RWPE2 (cell line): ENCODE results near the gene PTGES.

ENCODE experiments used
- ATAC-seq: fragments of 200-7000 bp; cut with Tn5 transposase; 3 replicates; pipeline ENCODE4 v1.9.1; 2021; ENCODE audit warnings: low read depth
- DNase-seq: peaks from one replicate; pipeline ENCODE4 v3.0.0-alpha.2; 2020; ENCODE audit warnings: low spot score
- H3K27ac ChIP-seq: fragments of 450-650 bp; 2 replicates; pipeline ENCODE4 v1.5.1; 2017; ENCODE audit warnings: mild to moderate bottlenecking; ENCODE audit not compliant: poor library complexity, severe bottlenecking
- H3K27me3 ChIP-seq: fragments of 250-450 bp; sonication (Bioruptor Pico); 2 replicates; pipeline ENCODE4 v1.5.1; 2021; ENCODE audit warnings: mild to moderate bottlenecking, moderate library complexity; ENCODE audit not compliant: insufficient read depth, poor library complexity, severe bottlenecking
- H3K36me3 ChIP-seq: fragments of 250-450 bp; sonication (Bioruptor Pico); 2 replicates; pipeline ENCODE4 v1.5.1; 2020; ENCODE audit warnings: low read depth, mild to moderate bottlenecking, moderate library complexity
- H3K4me1 ChIP-seq: fragments of 250-450 bp; sonication (Bioruptor Pico); 2 replicates; pipeline ENCODE4 v1.5.1; 2021; ENCODE audit warnings: mild to moderate bottlenecking, moderate library complexity; ENCODE audit not compliant: insufficient read depth, poor library complexity, severe bottlenecking
- H3K4me3 ChIP-seq: fragments of 250-450 bp; sonication (Bioruptor Pico); 2 replicates; pipeline ENCODE4 v1.5.1; 2021; ENCODE audit warnings: mild to moderate bottlenecking, moderate library complexity; ENCODE audit not compliant: severe bottlenecking
- H3K9me3 ChIP-seq: fragments of 250-450 bp; sonication (Bioruptor Pico); 2 replicates; pipeline ENCODE4 v1.5.1; 2021; ENCODE audit warnings: mild to moderate bottlenecking, moderate library complexity; ENCODE audit not compliant: severe bottlenecking
- TF ChIP-seq, protein P1 (sequence below): fragments of 450-650 bp; IDR thresholded peaks from one replicate; pipeline ENCODE4 v1.5.1; 2017; ENCODE audit warnings: mild to moderate bottlenecking, moderate library complexity; ENCODE audit not compliant: poor library complexity, severe bottlenecking

Gene PTGES

GRCh38 chr9:129719135-129719534, 33.7 kb downstream of the PTGES start:
- TF ChIP-seq, protein P1, sequence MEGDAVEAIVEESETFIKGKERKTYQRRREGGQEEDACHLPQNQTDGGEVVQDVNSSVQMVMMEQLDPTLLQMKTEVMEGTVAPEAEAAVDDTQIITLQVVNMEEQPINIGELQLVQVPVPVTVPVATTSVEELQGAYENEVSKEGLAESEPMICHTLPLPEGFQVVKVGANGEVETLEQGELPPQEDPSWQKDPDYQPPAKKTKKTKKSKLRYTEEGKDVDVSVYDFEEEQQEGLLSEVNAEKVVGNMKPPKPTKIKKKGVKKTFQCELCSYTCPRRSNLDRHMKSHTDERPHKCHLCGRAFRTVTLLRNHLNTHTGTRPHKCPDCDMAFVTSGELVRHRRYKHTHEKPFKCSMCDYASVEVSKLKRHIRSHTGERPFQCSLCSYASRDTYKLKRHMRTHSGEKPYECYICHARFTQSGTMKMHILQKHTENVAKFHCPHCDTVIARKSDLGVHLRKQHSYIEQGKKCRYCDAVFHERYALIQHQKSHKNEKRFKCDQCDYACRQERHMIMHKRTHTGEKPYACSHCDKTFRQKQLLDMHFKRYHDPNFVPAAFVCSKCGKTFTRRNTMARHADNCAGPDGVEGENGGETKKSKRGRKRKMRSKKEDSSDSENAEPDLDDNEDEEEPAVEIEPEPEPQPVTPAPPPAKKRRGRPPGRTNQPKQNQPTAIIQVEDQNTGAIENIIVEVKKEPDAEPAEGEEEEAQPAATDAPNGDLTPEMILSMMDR, result no peak

GRCh38 chr9:129718647-129719046, 34.2 kb downstream of the PTGES start:
- H3K27ac ChIP-seq, result no peak overlapping the region
- DNase-seq, result no peak
- H3K27me3 ChIP-seq, result no peaks in the 10 kb centered on the region
- no peak overlapping the region for H3K4me3 ChIP-seq
- no peaks in the 10 kb centered on the region for H3K9me3 ChIP-seq
- H3K4me1 ChIP-seq, result no peaks in the 10 kb centered on the region
- no peaks in the 10 kb centered on the region for H3K36me3 ChIP-seq
- no peak for ATAC-seq
- TF ChIP-seq, protein P1, result no peak

More at GRCh38 chr9:129719135-129719534, 33.7 kb downstream of the PTGES start:
- Histone ChIP-seq H3K27me3 (no peaks in the 10 kb centered on the region), H3K27ac (no peak overlapping the region), H3K36me3 (no peaks in the 10 kb centered on the region), H3K4me1 (no peaks in the 10 kb centered on the region), H3K9me3 (no peaks in the 10 kb centered on the region), H3K4me3 (no peak overlapping the region)
- no peak for DNase-seq
- no peak for ATAC-seq

GRCh38 chr9:129717991-129718390, 34.9 kb downstream of the PTGES start:
- no peak for ATAC-seq
- TF ChIP-seq, protein P1, result no peak

GRCh38 chr9:129716091-129716490, 36.8 kb downstream of the PTGES start:
- no peak for ATAC-seq
- Histone ChIP-seq H3K36me3 (no peaks in the 10 kb centered on the region), H3K27ac (no peak overlapping the region), H3K4me3 (no peak overlapping the region), H3K4me1 (no peaks in the 10 kb centered on the region), H3K27me3 (no peaks in the 10 kb centered on the region), H3K9me3 (no peaks in the 10 kb centered on the region)
- DNase-seq, result no peak
- TF ChIP-seq, protein P1, result no peak

More at GRCh38 chr9:129717991-129718390, 34.9 kb downstream of the PTGES start:
- Histone ChIP-seq H3K4me3 (no peak overlapping the region), H3K27me3 (no peaks in the 10 kb centered on the region), H3K4me1 (no peaks in the 10 kb centered on the region), H3K27ac (no peak overlapping the region), H3K36me3 (no peaks in the 10 kb centered on the region), H3K9me3 (no peaks in the 10 kb centered on the region)
- no peak for DNase-seq

GRCh38 chr9:129714511-129715061, 38.3 kb downstream of the PTGES start:
- Histone ChIP-seq H3K4me1 (no peaks in the 10 kb centered on the region), H3K27ac (no peak overlapping the region), H3K36me3 (no peaks in the 10 kb centered on the region), H3K4me3 (no peak overlapping the region), H3K27me3 (no peaks in the 10 kb centered on the region), H3K9me3 (no peaks in the 10 kb centered on the region)
- ATAC-seq (no peak), DNase-seq (no peak)
- TF ChIP-seq, protein P1, result no peak
